ENCODE data around the gene COG4.

Gene COG4

DNA sequence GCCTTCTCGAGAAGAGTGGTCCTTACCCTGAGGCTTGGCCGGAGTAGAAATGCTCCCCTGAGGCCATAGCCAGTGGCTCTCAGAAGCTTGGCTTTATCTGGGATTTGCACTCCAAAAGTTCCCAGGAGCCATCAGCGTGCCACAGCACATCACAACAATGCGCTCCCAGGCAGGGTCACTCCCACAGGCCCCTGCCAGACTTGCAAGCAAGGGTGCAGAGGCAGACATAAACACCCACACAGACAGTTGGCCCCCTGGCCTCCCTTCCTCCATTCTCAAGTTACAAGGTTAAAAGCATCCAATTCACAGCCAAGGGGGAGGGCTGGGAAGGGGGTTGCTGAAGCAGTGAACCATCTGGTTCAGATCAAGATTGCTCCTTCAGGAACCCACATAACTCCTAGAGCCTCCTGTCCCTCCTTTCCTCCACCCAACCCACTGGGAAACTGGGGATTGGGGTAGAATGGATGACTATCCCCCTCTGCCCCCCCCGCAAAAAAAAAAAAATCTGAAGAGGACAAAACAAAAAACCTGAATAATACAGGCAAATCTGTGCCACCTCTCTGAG is 86.3 kb downstream of the COG4 start:
- TF ChIP-seq, protein P1, sequence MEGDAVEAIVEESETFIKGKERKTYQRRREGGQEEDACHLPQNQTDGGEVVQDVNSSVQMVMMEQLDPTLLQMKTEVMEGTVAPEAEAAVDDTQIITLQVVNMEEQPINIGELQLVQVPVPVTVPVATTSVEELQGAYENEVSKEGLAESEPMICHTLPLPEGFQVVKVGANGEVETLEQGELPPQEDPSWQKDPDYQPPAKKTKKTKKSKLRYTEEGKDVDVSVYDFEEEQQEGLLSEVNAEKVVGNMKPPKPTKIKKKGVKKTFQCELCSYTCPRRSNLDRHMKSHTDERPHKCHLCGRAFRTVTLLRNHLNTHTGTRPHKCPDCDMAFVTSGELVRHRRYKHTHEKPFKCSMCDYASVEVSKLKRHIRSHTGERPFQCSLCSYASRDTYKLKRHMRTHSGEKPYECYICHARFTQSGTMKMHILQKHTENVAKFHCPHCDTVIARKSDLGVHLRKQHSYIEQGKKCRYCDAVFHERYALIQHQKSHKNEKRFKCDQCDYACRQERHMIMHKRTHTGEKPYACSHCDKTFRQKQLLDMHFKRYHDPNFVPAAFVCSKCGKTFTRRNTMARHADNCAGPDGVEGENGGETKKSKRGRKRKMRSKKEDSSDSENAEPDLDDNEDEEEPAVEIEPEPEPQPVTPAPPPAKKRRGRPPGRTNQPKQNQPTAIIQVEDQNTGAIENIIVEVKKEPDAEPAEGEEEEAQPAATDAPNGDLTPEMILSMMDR (IDR thresholded peaks at IDR 0.05; ENCODE audit: borderline replicate concordance, control extremely low read depth, extremely low read depth, insufficient read depth, missing control alignments): no peak
- in situ Hi-C loops (cut with MboI; ENCODE audit: low sequenced_read_pairs, unreplicated experiment): no loop called here
- DNase-seq (ENCODE audit: low spot score): peak; percentile 30

- TF ChIP-seq, protein P1 (IDR thresholded peaks at IDR 0.05; ENCODE audit: borderline replicate concordance, control extremely low read depth, extremely low read depth, insufficient read depth, missing control alignments): no peak
- in situ Hi-C loops (cut with MboI; ENCODE audit: low sequenced_read_pairs, unreplicated experiment): no loop called here
- peak; percentile 16 for DNase-seq (ENCODE audit: low spot score)
These were observed 88.7 kb downstream of the COG4 start for GRCh38 chr16:70434484-70435260.

- TF ChIP-seq, protein P1 (IDR thresholded peaks at IDR 0.05; ENCODE audit: borderline replicate concordance, control extremely low read depth, extremely low read depth, insufficient read depth, missing control alignments): no peak
- in situ Hi-C loops (cut with MboI; ENCODE audit: low sequenced_read_pairs, unreplicated experiment): no loop called here
- no peak for DNase-seq (ENCODE audit: low spot score)
These were observed 89.8 kb downstream of the COG4 start for GRCh38 chr16:70433458-70434103.

GRCh38 chr16:70432723-70433457 is 90.5 kb downstream of the COG4 start:
- in situ Hi-C loops (cut with MboI; ENCODE audit: low sequenced_read_pairs, unreplicated experiment): no loop called here
- TF ChIP-seq, protein P1 (IDR thresholded peaks at IDR 0.05; ENCODE audit: borderline replicate concordance, control extremely low read depth, extremely low read depth, insufficient read depth, missing control alignments): no peak
- DNase-seq (ENCODE audit: low spot score): peak; percentile 32

DNA sequence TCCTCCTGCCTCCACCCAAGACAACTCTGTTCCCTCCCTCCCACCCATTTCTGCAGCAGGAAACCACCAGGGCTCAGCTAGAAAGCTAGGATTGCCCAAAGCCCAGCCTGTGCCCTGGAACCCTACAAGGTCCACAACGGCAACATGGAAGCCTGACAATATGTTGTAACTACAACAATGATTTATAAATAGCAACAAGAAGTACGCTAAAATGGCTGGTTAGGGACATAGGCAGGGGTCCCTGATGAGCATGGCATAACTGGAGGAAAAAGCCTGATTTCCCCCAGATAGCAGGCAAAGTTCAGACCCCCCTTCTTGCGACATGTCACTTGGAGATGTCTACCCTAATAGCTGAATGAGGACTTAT is 91.0 kb downstream of the COG4 start:
- TF ChIP-seq, protein P1 (IDR thresholded peaks at IDR 0.05; ENCODE audit: borderline replicate concordance, control extremely low read depth, extremely low read depth, insufficient read depth, missing control alignments): no peak
- DNase-seq (ENCODE audit: low spot score): no peak

More for the DNA sequence above, 91.0 kb downstream of the COG4 start:
- in situ Hi-C loops (cut with MboI; ENCODE audit: low sequenced_read_pairs, unreplicated experiment): no loop called here
